Activated CD4-positive, alpha-beta T cell treated with anti-CD3 and anti-CD28 coated beads, Interleukin-2, amount 50 U/mL, for 24 hours (primary cell): Measurements from ENCODE around the gene IP6K3.

Experiments used
- DNase-seq, 2 donors: peaks; one replicate each; pipeline ENCODE4 v3.0.0-alpha.2; 2020; ENCODE audit warnings: low read depth in 1 of 2, low spot score in 1 of 2

Gene IP6K3

GRCh38 chr6:33707771-33708170, 38.9 kb downstream of the IP6K3 start:
- DNase-seq: no peak

- no peak for DNase-seq
Measured at GRCh38 chr6:33705955-33706725, 40.6 kb downstream of the IP6K3 start.

GRCh38 chr6:33705268-33705885, 41.3 kb downstream of the IP6K3 start:
- DNase-seq: no peak

- DNase-seq: no peak
Measured at GRCh38 chr6:33704215-33705066, 42.3 kb downstream of the IP6K3 start.

- no peak for DNase-seq
Measured at GRCh38 chr6:33702345-33702977, 44.2 kb downstream of the IP6K3 start.

GRCh38 chr6:33700391-33701050, 46.2 kb downstream of the IP6K3 start:
- peak in 1 of 2 donors; percentile 59 for DNase-seq

- DNase-seq: no peak
Measured at GRCh38 chr6:33699739-33700138, 47.0 kb downstream of the IP6K3 start.

GRCh38 chr6:33699131-33699530, 47.6 kb downstream of the IP6K3 start:
- no peak for DNase-seq

GRCh38 chr6:33698494-33698893, 48.2 kb downstream of the IP6K3 start:
- no peak for DNase-seq

- no peak for DNase-seq
Measured at GRCh38 chr6:33697845-33698244, 48.9 kb downstream of the IP6K3 start.

GRCh38 chr6:33696548-33697518, 49.9 kb downstream of the IP6K3 start:
- no peak for DNase-seq

- no peak for DNase-seq
Measured at GRCh38 chr6:33696076-33696475, 50.6 kb downstream of the IP6K3 start.

GRCh38 chr6:33695451-33695887, 51.2 kb downstream of the IP6K3 start:
- no peak for DNase-seq

- DNase-seq: no peak
Measured at GRCh38 chr6:33694977-33695376, 51.7 kb downstream of the IP6K3 start.

GRCh38 chr6:33694401-33694931, 52.2 kb downstream of the IP6K3 start:
- peak in 1 of 2 donors; percentile 75 for DNase-seq

- no peak for DNase-seq
Measured at GRCh38 chr6:33693186-33694105, 53.3 kb downstream of the IP6K3 start.

- no peak for DNase-seq
Measured at GRCh38 chr6:33692760-33693158, 53.9 kb downstream of the IP6K3 start.

GRCh38 chr6:33692078-33692759, 54.5 kb downstream of the IP6K3 start:
- DNase-seq: no peak
